PC-3 (cell line): Measurements from ENCODE around the gene TMEM202.

Experiments
- EZH2 ChIP-seq: fragments of 300-600 bp; sonication (generic); IDR thresholded peaks from one replicate; pipeline ENCODE4 v1.6.1; 2017; ENCODE audit warnings: antibody characterized with exemption, mild to moderate bottlenecking, low read length; ENCODE audit not compliant: unreplicated experiment
- EZH2phosphoT487 ChIP-seq: fragments of 300-600 bp; sonication (generic); IDR thresholded peaks from 2 replicates; pipeline ENCODE4 v1.6.1; 2018; ENCODE audit warnings: mild to moderate bottlenecking, antibody characterized with exemption, low read length, borderline replicate concordance
- TF ChIP-seq, protein P1 (sequence below): fragments of 300-600 bp; sonication (generic); conservative IDR thresholded peaks from 2 replicates; pipeline ENCODE4 v1.5.1; 2017; ENCODE audit warnings: antibody characterized with exemption, low read depth, mild to moderate bottlenecking, low read length

DNA sequence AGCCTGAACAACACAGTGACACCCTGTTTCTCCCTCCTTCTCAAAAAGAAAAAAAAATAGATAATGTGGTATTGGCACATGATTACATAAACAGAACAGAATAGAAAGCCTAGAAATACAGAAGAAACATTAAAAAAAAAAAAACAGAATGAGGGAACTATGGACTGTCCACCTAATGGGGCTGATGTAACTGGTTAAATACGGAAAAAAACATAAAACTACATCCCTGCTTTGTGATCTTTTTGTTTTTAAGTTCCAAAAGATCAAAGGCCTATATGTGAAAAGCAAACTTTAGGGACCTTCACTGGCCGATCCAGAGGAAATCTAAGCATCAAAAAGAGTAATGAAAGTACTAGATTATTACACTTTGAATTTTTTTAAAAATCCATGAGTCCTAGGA, 17.2 kb downstream of the TMEM202 start:
- TF ChIP-seq, protein P1, sequence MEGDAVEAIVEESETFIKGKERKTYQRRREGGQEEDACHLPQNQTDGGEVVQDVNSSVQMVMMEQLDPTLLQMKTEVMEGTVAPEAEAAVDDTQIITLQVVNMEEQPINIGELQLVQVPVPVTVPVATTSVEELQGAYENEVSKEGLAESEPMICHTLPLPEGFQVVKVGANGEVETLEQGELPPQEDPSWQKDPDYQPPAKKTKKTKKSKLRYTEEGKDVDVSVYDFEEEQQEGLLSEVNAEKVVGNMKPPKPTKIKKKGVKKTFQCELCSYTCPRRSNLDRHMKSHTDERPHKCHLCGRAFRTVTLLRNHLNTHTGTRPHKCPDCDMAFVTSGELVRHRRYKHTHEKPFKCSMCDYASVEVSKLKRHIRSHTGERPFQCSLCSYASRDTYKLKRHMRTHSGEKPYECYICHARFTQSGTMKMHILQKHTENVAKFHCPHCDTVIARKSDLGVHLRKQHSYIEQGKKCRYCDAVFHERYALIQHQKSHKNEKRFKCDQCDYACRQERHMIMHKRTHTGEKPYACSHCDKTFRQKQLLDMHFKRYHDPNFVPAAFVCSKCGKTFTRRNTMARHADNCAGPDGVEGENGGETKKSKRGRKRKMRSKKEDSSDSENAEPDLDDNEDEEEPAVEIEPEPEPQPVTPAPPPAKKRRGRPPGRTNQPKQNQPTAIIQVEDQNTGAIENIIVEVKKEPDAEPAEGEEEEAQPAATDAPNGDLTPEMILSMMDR, result no peak
- TF ChIP-seq EZH2phosphoT487 (no peak), EZH2 (no peak)
